Amniotic epithelial cell (primary cell): ENCODE results near the gene WBP2NL.
A peak's percentile ranks its signal among the peaks of the same experiment; 100 is the strongest.
"Not testable (repeated sequence)": the region's sequence is repeated elsewhere in the genome, so short reads cannot be mapped to it uniquely, and the experiment has no call there.

Experiments
- DNase-seq: peaks from one replicate; pipeline ENCODE4 v3.0.0-alpha.2; 2010; ENCODE audit warnings: low read depth

Gene WBP2NL

DNA sequence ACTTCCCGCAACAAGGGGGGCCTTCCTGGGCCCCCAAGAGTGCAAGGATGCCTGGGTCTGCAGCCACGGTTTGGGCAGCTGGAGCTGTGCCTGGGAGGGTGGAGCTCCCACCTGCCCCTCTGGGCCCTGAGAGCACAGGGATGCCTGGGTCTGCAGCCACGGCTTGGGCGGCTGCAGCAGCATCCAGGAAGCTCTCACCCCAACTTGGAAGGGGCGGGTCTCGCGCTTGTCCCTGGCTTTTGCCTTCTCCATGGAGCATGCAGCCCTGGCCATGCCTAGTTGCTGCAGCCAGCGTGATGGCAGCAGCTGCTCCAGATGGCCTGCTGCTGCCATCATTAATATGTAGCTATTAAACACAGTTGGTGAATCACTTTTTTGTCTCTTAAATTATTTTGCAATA, 36.7 kb downstream of the WBP2NL start:
- DNase-seq: no peak

DNA sequence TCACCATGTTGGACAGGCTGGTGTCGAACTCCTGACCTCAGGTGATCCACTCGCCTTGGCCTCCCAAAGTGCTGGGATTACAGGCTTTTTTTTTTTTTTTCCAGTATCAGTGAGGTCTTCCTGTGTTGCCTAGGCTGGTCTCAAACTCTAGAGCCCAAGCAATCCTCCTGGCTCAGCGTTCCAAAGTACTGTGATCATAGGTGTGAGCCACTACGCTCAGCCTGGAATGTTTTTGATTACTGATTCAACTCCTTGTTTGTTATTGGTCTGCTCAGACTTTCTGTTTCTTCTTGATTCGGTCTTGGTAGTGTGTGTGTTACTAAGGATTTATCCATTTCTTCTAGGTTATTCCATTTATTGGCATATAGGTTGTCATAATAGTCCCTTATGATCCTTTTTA, 40.7 kb downstream of the WBP2NL start:
- DNase-seq: no peak

DNA sequence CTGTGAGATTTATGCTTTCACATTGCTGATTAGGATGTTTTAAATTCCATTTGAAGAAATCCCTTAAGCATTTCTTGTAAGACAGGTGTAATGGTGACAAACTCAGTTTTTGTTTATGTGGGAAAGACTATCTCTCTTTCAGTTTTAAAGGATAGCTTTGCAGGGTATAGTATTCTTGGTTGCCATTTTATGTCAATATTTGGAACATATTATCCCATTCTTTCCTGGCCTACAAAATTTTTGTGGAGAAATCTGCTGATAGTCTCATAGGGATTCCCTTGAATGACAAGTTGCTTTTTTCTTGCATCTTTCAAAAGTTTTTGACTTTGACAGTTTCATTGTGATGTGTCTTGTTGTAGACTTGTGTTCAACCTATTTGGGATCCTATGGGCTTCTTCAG, 43.2 kb downstream of the WBP2NL start:
- no peak for DNase-seq

DNA sequence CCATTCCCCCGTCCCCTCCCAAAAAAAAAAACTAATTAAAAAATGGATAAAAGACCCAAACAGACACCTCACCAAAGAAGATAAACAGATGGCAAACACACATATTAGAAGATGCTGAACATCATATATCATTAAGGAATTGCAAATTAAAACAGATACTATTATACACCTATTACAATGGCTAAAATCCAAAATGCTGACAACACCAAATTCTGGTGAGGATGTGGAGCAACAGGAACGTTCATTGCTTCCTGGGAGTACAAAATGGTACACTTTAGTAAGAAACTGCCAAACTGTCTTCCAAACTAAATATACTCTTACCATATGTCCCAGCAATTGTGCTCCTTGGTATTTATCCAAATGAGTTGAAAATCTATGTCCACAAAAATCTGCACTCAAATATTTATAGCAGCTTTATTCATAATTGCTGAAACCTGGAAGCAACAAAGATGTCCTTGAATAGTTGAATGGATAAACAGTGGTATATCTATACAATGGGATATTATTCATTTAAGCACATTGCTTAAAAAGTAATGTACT, 52.1 kb downstream of the WBP2NL start:
- DNase-seq: no peak

DNA sequence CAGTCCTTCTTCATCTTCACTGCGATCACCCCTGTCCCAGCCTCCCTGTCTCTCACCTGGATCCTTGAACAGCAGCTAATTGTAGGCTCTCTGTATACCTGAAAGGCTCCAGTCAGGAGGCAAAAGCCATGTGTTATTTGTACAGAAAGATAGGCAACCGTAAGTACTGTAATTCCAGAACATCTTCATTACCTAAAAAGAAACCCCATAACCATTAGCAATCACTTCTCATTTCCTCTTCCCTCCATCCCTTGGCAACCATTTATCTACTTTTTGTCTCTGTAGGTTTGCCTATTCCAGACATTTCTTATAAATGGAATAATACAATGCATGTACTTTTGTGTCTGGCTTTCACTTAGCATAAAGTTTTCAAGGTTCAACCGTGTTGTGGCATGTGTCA, 54.2 kb downstream of the WBP2NL start:
- no peak for DNase-seq

DNA sequence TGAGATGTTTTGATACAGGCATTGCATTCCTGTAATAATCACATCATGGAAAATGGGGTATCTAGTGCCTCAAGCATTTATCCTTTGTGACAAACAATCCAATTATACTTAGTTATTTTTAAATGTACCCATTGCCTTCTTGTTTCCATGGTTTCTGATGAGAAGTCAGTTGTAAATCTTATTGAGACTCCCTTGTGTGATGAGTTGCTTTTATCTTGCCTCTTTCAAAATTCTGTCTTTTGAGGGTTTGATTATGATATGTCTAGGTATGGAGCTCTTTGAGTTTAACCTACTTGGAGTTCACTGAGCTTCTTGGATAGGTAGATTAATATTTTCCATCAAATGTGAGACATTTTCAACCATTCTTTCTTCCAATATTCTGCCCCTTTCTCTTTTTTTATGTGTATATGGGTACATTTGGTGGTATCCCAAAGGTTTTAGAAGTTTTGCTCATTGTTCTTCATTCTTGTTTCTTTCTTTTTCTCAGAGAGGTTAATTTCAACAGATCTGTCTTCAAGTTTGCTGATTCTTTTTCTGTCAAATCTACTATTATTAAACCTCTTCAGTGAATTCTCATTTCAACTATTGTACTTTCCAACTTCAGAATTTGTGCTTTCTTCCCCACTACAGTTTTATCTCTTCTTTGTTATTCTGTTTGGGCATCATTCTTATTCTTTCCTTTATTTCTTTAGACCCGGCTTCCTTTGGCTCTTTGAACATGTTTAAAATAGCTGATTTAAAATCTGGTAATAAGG, 58.3 kb downstream of the WBP2NL start:
- DNase-seq: no peak

DNA sequence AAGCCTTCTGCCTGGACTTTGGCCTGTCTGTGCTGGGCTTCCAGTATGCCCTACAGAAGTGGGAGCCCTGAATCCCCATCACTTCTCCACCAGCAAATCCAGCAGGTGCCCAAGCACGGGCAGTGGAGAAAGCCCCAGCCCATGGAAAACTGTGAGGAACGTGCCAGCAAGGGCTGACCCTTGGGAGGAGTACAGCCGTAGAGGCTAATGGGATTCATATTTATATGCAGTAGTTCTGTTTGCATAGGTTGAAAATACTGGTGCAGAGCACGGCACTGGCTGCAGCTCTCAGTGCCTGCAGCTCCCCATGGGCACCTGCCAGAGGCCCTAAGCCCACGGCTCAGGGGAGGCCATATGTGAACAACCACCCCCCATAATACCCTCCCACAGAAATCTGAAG, 61.9 kb downstream of the WBP2NL start:
- DNase-seq: no peak

DNA sequence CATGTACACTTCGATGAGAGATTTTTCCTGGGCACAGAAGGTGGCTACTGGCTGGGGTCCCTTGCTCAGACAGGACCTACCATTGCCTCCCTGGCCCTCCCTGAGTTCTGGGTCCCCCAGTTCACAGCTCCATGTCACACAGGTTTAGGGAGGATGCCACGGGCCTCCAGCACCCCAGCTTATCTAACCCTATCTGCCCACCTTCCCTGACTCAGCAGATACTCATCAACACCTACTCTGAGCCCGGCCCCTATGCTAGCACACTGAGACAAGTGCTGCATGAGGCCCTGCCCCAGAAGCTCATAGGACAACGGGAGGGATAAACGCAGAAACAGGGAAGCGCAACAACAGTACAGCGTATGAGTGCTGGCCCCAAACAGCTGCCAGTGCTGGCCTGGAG, 62.5 kb downstream of the WBP2NL start:
- DNase-seq: no peak

DNA sequence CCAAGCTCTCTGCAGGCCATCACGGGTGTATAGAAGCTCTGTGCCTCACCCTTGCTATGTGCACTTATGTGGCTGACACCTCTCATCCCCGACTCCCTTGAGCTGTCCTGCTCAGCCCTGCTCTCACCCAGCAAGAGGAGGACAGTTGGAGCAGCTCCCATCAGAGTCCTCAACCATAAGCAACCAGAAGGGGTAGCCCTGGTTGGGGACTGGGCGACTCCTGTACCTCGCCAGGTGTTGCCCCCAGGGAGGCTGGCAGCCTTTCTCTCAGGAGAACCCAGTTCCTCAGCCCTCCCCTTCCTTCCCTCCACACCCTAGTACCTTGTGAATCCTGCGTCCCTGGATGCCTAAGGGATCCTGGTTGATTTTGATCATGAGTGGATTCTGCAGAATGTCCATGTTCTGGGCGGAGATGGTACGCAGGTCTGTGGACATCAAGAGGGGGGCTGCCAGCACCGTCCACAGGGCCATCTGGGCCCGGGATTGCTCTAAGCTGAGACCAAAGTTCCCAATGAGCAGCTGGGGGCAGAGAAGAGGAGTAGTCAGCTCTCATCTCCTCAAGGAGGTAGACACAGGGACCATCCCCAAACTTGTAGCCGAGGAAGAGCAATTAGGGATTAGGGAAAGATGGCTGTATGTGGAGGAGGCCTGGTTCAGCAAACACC, 64.0 kb downstream of the WBP2NL start:
- no peak for DNase-seq

DNA sequence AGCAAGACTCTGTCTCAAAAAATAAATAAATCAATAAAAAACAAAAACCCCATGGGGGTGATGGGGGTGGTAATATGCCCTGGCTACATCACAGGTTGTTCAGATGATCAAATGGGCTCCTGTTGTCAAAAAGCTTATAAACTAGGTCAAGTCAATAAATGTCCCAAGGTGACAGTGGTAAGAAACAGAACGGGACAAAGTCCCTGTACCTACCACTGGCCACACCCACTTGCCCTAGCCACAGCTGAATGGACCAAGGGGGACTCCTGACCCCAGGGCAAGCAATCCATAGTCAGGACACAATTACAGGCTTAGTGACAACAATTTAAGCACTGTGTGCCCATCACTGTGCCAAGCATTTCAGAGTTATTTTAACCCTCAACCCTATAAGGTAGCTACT, 66.0 kb downstream of the WBP2NL start:
- no peak for DNase-seq

DNA sequence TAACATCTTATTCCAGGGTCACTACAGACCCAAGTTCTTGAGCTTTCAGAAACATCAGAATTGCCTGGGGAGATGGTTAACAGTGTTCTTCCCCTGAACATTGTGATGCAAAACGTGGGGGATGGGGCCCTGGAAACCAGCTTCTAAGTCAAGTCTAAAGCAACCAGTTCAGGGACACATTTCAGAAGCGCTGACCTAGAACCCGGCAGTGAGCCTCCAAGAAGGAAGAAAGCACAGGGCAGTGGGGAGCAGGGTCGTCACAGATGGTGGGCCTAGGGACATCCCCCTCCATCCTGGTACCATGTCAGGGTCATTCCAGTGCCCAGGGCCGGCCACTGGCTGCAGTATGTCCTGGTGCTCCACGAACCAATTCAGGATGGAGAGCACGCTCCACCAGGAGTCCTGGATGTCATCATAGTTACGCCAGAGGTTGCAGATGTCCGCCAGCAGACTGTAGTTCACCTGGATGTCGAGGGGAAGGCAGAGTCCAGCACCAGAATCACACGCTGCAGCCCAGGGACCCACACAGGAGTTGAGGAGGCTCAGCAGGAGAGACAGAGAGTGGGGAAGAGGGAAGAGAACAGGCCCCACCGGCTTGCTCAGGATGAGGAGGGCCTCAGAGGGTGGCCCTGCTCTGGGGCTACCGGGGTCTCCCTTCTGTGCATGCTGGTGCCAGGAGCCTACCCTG, 67.0 kb downstream of the WBP2NL start:
- DNase-seq: no peak

DNA sequence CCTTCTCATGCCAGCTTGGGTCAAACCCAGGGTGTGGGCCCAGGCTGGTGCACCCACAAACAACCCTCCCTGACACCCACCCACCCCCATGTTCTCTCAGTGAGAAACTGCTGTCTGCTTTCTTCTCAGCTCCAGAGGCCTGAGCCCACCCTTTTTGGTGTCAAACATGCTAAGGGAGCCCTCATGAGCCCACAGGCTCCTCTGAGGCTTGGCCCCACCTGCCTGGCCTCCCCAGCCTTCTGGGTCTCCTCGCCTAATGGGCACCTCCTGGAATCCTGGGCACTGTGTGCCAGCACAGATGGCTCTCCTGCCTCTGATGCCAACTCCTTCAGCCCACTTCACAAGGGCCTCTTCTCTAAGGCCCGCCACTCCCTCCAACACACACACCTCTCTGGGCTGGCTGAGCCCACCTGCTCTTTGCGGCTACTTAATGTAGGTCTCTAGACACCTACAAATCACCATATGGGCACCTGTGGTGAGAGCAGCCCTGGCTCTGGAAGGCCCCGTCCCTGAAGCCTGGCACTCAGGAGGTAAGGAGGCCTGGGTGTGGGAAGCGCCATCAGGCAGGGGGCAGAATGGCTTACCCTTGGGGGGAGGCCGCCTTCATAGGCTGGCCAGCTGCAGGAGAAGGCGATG, 67.7 kb downstream of the WBP2NL start:
- DNase-seq: no peak

DNA sequence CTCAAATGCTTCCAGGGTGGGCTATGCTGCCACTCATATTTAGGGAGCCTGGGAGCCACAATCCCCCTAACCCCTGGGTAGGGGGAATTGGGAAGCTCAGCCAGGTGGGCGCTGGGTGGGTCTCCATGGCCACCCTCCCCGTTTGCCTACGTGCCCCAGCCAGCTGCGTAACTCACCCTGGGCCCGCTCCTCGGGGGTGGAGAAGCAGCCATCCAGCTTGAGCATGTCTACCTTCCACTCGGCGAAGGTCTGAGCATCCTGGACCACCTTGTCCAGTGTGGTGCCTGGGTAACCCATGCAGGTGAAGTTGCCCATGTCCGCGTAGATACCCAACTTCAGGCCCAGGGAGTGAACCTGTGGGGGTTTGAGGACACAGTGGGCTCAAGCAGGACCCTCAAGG, 68.3 kb downstream of the WBP2NL start:
- DNase-seq: no peak

DNA sequence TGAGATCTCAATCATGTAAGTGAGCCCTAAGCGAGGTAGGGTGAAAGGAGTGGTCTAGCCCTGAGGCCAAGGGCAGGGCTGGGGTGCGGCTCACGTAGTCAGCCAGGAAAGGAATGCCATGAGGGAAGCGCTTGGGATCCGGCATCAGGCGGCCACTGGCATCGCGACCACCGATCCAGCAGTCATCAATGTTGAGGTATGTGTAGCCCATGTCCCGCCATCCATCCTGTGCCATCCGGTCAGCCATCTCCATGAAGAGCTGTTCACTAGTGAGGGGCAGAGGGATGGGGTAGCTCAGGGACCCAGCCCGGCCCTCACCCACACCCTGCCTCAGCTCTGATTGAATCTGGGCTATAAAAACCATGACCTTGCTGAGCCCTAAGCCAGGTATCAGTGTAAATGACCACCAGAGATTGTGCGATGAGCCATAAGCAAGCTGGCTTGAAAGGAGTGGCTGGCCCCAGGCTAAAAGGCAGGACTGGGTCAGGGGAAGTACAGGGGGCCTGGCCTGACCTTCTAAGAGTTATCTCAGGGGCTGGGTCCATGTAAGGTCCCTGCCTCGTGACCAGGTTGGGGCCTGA, 69.2 kb downstream of the WBP2NL start:
- DNase-seq: no peak

DNA sequence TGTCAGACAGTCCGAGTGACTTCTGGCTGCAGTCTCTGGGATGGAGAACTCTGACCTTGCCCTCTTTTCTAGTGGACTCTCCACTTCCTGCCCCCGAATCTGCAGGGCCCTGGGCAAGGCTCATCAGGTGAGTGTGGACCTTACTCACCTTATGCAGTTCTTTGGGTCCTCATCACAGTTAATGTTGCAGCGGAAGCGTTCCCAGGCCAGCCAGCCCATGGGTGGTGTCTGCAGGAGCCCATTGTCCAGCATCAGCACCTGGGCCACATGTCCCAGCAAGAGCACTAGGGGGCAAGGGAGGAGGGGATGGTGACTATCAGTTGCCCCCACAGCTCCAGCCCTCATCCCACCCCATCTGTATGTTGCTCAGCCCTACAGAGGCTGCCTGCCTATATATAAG, 69.7 kb downstream of the WBP2NL start:
- DNase-seq: no peak

DNA sequence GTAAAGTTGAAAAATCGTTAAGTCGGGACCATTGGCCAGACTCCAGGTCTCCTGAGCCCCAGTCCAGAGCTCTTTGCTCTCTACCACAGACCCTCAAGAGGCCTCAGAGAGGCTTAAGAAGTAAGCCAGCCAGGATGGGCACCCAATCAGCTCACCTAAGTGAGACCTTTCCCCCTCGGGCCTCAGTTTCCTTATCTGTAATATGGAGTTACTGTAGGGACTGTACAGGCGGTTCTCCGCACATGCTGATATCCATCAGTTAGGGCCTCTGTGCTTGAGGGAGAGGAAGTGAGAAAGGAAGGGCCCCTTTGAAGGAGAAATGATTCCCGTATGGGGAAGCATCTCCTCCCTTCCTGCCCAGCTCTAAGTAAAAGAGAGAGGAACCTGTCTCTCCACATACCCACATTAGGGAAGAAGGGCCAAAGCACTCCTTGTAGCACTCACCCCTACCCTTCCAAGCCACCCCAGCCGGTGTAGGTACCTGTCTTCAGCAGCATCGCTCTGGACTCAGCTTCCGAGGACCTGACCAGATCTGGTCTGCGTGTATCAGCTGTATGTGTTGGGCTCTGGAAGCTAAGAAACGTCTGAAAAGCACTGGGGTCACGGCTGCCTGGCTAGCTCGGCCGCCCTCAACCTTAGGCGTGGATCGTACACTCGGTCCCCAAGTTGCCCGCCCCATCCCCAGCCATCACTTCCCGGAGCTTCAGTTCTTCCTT, 71.4 kb downstream of the WBP2NL start:
- DNase-seq: no peak

DNA sequence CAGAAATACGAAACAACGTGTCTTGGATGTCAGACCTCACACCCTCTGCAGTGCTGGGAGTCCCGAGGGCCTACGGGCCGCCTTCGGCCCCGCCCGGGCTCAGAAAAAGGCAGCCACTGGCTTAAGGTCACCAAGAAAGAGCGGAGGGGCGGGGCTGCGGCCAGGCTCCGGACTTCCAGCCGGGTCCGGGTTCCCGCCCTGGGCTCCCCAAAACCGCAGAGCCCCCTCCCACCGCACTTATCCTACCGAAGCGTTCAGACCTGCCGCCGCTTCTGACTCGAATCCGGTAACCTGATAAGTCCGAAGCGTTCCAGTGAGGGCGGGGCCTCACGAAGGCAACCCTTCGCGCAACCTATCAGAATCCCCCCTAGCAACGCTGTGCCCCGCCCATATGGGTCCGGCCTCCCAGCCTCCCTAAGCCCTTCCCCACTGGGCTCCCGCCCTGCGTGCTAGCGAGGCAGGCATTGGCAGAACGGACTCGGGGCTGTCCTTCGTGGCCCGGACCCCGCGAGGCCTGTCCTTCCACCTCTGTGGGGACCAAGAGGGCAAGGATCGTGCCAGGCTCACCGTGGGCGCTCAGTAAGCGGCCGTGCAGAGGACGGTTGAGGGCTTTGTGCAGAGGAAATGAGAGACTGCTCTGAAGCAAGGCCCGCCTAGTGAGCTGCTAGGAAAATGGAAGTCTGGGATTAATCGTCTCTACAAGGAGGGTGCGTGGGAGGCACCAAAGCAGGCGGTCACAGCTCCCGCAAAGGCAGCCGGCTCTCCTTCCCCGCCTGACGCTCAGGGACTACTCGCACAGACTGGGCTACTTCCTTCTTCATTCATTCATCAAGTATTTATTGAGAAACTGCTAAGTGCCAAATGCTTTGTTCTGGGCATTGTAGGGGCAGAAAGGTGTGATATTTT, 72.2 kb downstream of the WBP2NL start, which contains the start of gene NAGA:
NAGA (minus strand) TSS at position 296 of the 906 bp plus-strand sequence. CDS start 515 bp downstream, outside the sequence.
- peak; percentile 96 for DNase-seq

DNA sequence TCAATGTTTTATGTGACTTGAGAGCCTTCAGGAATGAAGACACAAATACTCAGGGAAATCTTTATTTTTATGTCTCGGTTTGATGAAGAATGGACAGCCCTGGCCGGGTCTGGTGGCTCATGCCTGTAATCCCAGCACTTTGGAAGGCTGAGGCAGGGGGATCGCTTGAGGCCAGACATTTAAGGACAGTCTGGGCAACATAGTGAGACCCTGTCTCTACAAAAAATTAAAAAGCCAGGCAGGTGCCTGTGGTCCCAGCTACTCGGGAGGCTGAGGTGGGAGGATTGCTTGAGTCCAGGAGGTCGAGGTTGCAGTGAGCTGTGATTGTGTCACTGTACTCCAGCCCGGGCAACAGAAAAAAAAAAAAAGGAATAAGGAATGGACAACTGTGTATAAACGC, 72.9 kb downstream of the WBP2NL start:
- not testable (repeated sequence) for DNase-seq

DNA sequence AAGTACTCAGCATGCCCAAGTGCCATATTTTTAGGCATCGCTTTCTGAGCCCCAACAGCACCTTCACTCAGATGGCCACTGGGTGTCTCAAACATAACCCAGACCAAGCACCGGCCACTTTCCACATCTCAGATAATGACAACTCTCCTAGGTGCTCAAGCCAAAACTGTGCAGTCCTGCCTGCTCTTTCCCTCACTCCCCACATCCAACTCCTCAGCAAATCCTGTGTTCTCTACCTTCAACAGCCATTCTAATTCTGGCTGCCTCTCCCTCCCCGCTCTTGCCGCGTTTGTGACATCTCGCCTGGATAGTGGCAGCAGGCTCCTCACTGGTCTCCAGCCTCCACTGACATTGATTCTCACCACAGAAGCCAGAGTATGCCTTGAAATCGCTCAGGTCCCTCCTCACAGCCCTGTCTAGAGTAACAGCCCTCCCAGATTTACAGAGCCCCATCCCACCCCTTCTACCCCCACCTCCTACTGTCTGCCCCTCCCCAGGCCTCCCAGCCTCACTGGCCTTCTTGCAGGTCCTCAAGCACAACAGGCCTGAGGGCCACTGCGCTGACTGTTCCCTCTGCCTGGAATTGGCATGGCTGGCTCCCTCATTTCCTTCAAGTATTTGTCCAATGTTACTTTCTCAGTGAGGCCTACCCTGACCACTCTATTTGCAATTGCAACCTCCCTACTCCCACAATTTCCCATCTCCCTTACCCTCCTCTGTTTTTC, 74.2 kb downstream of the WBP2NL start:
- DNase-seq: no peak

DNA sequence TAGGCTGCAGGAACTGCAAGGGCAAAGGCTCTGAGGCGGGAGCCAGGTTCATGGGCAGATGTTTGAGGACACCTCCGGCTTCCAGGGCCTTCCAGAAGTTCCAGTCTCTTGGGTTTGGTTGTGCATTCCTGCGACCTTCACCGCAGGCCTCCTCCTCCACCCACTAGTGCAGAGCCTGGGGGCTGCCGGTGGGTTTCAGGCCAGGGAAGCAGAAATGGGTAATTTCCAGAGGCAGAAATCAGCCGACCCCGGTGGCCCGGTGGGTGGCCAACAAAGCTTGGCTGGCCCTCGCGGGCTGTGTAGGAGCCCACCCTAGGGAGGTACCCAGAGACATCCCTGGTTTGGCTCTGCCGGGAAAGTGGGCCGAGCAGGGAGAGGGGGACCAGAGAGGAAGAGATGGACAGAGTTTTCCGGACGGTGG, 75.0 kb downstream of the WBP2NL start:
- no peak for DNase-seq
